ENCODE results near the gene S100A16.

DNA sequence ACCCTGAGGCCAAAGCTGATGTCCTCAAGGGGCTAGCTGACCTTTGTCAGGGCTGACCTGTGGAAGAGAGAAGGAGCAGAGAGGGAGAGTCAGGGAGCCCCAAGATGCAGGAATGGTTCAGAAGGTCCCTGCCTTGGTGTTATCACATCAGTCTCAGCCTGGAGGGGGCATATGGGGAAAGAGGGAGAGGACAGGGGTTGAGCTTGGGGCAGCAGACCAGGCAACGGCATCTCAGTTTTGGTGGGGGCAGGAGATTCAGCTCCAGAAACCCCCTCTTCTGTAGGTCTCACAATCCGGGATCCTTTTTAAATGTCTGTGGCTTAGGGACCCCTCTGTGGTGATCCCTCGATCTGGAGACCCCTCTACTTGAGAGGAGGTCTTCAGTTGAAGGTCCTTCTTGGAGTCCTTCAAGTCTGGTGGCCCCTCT is 13.6 kb upstream of the S100A16 start:
- TF ChIP-seq, protein P1, sequence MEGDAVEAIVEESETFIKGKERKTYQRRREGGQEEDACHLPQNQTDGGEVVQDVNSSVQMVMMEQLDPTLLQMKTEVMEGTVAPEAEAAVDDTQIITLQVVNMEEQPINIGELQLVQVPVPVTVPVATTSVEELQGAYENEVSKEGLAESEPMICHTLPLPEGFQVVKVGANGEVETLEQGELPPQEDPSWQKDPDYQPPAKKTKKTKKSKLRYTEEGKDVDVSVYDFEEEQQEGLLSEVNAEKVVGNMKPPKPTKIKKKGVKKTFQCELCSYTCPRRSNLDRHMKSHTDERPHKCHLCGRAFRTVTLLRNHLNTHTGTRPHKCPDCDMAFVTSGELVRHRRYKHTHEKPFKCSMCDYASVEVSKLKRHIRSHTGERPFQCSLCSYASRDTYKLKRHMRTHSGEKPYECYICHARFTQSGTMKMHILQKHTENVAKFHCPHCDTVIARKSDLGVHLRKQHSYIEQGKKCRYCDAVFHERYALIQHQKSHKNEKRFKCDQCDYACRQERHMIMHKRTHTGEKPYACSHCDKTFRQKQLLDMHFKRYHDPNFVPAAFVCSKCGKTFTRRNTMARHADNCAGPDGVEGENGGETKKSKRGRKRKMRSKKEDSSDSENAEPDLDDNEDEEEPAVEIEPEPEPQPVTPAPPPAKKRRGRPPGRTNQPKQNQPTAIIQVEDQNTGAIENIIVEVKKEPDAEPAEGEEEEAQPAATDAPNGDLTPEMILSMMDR (conservative IDR thresholded peaks at IDR 0.05 in 1 of 2, IDR thresholded peaks at IDR 0.05 in 1 of 2; ENCODE audit: extremely low read depth in 1 of 2, insufficient read depth in 1 of 2, low read depth in 1 of 2, low read length in 2 of 2): no peak
- no peak for TF ChIP-seq EZH2 (IDR thresholded peaks at IDR 0.05; ENCODE audit: borderline replicate concordance, low read length)
